Activated CD4-positive, CD25-positive, alpha-beta regulatory T cell (primary cell): ENCODE data around the gene ATP2B3.

Experiments used
- DNase-seq, 4 experiments: peaks; one replicate each; lab custom pipeline; 2025; lab: John Stamatoyannopoulos, UW

ATP2B3 gene

DNA sequence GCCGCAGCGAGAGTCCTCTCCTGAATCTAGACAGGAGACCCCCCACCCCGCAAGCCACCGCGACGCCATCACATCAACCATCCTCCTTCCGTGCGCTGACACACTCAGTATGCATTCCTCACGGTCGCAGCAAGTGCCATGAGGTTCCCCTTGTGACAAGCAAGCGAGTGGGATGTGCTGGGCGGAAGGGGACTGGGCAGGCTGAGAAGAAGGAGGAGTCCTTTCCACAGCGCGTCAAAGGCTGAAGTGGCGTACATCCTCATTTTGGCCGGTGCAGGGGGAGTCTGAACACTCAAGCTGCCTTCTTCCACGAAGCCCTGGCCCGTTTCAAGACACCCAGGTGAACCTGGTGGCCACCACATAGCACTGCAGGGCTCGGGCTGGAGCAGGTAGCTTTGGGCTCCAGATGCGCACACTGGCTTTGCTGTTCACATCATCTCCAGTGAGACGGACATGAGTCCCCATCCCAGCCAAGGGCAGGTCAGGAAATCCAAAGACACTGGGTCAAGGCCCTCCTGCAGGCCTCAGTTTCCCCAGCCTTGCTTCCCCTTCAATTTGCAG is 51.1 kb downstream of the ATP2B3 start:
- DNase-seq = no peak

DNA sequence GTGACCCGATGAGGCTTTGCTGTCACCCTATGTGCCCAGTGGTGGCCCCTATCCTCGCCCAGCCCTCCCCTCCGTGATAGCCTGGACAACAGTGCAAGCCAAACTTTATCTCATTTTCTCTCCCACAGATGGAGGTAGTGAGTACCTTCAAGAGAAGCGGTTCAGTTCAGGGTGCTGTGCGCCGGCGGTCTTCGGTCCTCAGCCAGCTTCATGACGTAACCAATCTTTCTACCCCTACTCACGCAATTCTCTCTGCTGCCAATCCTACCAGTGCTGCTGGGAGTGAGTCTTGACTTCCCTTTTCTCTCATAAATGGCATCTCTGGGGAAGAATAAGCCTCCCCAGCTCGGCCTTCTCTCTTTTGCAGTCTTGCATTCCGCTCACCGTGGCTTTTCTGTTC is 52.0 kb downstream of the ATP2B3 start:
- DNase-seq = no peak

DNA sequence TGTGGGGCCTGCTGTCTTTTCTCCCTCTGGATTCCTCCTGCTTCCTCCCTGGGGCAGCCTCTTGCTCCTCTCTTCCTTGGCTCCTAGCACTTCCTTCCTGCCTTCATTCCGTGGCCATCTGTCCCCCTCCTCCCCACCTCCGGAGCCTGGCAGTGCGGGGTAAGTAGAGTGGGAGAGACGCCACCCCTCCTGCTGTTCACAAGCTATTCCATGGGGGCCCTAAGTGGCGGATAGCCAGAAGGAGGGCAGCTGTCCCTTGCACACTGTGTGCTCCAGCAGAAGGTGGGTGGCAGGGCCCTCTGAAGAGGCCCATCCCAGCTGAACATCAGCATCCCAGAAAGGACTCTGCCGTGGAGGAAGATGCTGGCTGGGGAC is 54.1 kb downstream of the ATP2B3 start:
- no peak for DNase-seq

DNA sequence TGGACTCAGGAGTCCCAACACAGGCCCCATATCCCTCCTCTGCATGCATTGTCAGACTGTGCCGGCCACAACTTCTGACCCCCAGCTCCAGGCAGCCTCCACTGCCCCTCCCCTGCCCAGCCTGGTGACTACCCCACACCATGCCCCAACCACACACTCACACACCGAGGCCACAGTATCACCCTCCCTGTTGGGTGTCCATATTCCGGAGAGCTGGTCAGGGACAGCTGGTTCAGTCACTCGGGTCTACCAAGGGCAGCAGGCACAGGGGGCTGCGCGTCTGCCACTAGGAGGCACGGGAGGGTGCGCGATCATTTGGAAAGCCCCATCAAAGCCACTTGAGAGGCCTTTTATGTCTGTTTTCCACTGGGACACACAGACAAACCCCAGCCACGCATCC is 55.2 kb downstream of the ATP2B3 start:
- no peak for DNase-seq

DNA sequence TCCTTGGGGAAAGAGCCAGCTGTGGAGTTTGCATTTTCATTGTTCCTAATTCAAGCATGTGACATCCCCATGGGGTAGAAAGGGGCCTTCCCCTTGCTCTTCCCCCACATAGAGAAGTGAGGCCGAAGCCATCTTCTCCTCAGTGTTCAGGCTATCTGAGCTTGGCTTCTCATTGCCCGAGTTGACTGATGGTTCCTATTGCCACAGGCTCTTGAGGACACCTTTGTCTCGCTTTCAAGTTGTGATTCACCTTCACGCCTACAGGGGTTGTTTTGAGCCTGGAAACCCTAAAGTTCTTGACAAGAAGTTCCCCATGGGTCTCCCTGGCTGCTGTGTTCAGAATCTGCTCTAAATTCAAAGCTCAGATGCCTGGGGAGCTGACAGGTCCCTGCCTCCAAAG is 56.5 kb downstream of the ATP2B3 start:
- DNase-seq = no peak

DNA sequence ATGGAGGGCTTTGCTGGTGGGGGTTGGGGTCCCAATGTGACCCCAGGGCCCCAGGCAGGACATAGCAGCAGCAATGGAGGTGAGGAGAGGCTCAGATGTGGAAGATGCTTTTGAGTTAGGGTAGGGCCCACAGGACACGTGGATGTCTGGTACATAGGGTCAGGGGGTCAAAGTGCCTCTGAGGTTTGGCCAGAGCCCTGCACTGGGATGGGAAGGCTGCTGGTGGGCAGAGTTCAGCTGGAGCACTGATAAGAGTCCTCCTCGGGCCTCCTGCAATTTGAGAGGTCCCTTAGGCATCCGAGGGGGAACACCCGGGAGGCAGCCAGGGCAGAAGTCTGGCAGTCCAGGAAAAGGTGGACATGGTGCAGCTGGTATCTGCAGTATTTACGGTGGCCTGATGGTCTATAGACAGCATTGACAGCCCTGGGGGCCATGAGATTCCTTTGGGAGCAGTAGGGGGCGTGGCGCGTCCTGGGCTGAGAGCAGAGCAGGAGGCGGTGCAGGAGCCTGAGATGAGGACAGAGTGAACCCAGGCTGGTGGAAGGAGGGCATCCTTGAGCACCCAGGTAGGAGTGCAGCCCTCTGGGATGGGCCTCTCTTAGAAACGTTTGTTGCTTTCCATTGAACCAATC is 58.9 kb downstream of the ATP2B3 start:
- no peak for DNase-seq

DNA sequence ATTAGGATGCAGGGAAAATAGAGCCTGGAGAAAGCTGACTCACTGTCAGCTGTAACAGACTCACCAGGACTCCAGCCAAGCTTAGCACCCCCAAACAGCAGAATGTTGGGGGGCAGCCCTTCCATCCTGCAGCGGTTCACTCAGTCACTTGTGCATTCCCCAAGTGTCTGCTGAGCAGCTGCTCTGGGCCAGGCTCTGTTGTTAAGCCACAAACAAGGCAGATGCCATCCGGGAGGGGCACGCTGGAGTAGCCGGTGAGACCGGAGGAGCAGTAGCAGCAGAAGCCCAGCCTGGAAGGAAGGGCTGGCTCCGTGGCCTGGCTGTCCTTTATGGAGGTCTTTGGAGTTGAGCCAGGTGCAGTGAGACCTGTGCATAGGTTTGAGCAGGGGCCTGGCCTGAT is 59.5 kb downstream of the ATP2B3 start:
- no peak for DNase-seq

DNA sequence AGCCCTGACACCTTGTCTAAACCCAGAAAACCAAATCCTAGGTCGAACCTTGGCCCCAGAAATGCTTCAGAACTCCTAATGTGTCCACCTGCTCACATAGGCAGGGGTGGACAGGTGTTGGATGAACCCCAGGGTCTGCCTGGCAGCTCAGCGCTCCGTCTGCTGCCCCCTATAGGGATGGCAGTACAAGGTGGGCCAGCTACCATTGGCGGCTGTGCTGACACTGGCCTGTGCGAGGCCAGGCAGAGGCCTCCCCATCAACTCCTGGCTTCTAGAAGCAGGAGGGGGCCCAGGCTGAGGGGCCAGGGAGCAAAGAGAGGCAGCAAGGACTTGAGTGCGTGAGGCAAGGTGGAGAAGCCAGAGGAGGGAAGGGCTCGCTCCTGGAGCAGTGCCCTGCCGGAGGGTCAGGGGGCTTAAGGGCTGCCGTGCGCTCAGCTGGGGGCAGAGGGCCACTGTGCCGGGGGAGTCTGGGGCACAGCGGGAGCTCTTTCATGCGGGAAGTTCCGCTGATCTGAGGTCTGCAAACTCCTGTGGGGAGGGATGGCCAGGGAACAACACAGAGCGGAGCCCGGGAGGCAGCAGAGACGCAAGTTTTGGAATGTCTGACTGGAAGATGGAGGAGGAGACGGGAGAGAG is 60.9 kb downstream of the ATP2B3 start:
- no peak for DNase-seq

DNA sequence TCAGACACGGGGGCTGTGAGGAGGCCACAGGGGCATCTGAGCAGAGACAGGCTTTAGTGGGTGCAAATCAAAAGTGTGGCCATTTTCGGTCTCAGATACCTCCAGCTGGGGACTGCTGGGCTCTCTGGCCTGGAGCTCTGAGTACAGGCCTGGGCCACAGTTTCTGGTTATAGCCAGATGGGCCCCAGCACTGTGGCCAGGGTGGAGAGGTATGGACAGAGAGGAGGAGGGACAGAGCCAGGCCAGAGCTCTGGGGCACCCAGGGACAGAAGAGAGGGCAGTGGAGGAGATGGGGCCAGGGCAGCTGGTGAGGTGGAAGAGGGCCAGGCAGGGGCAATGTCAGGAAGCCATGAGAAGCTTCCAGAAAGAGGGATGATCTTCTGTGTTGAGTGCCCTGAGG is 61.4 kb downstream of the ATP2B3 start:
- DNase-seq = no peak

DNA sequence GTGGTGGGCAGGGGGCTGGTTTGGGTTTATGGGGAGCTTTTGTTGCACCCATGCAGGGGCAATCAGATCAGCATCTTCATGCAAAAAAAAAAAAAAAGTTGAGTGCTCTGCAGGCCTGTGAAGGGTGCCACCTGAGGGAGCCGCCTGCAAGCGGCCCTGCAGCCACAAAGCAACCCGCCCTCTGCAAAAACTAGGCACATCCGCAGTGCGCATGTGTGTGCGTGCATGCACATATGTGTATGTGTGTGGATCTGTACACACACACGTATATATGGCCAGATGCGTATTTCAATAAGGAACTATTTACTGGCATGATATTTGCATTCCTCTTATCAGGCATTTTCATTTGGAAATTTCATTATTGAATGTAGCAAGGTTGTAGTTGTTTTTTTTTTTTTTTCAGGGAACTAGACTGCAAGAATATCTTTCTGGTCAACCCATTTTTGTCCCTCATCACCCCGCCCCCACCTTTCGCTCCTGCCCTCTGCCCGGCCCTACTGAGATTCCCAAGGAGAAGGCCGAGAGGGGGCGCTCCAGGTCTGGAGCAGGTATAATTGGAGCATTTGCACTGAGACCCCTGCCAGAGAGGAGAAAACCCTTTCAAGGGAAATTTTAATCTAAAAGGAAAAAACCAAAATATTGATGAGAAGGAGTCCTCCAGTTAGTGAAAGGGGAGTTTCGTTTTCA is 63.4 kb downstream of the ATP2B3 start:
- DNase-seq = no peak

DNA sequence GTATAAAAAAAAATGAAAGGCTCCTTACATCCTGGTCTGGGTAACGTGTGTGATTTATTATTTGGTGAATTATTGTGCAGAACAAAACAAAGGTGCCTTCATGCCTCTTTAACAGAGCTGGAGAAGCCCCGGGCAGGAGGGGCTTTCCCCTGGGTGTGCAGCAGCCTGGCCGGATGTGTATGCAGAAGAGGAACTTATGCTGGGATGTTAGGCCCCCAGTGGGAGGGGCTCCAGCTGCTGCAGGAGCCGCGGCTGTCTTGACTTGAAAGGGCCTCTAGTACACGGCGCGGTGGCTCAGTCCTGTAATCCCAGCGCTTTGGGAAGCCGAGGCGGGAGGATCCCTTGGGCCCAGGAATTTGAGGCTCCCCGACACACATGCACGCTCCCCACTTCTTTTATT is 65.5 kb downstream of the ATP2B3 start:
- DNase-seq = peak; percentile 9 to 40 (median 22)

DNA sequence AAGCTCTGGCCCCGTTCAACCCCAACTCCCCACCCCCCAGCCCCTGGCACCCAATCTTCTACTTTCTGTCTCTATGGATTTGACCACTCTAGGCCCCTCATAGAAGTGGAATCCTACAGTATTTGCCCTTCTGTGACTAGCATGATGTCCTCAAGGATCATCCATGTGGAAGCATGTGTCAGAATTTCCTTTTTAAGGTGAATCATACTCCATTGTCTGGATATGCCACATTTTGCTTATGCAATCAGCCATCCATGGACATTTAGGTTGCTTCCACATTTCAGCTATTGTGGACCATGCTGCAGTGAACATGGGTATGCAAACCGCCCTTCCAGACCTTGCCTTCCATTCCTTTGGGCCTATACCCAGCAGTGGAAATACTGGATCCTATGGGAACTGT is 66.0 kb downstream of the ATP2B3 start:
- DNase-seq = no peak

DNA sequence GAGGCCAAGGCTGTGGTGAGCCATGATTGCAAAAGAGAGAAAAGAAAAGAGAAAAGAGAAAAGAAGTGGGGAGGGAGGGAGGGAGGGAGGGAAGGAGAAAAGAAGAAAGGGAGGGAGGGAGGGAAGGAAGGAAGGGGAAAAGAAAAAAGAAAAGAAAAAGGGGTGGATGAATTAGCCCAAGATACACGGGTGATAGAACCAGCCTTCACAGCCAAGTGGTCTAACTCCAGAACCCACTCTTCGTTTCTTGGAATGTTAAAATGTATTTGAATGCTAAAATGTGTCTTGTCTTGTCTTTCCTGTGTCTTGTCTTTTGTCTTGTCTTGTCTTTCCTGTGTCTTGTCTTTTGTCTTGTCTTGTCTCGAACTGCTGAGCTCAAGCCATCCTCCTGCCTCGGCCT is 68.4 kb downstream of the ATP2B3 start:
- no peak for DNase-seq

DNA sequence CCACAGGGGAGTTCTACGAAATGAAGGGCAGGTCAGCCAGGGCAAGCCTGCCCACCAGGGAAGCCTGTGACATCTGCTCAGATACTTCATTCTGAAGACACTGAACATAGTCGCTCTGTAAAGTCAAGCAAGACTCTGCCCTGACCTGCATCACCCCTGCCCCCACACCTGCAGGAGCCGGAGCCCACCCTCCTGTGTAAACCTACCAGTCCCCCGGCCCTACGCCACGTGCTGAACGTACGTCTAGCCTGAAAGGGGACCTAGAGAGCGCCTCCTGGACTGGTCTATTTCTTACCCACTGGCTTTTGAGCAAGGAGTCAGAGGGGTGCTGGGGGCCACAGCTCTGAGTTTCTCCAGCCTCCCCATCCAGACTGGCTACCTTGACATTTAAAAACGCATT is 69.9 kb downstream of the ATP2B3 start:
- DNase-seq = no peak

DNA sequence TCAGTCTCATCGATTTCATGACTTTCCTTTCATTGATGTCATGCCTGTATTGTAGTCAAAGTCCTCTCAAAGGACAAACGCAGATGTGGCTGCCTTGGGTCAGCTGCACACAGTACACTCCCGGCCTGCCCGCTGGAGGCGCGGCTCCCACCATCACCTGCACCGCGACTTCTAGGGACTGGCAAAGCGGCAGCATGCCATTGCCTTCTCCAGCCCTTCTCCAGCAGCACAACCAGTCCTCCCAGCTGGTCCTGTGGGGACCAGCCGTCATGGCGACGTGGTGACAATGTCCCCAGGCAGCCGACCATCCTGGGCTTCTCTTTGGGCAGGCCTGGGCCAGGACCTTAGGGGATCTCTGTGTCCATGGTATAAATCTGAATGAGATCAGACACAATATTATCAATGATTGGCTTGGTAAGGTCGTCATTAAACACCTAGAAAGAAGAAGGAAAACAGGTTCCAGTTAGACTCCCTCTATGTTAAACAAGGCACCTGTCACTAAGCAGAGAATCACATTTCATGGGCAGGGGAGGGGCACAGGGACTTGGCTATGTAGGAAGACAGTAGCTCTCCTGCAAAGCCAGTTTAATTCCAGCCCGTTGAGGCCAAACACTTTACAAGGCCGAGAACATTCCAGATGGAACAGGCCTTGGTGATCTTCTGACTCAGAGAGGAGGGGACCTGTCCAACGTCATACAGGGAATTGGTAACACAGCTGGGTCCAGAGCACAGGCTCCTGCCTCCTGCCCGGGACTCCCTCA is 70.8 kb downstream of the ATP2B3 start:
- no peak for DNase-seq

DNA sequence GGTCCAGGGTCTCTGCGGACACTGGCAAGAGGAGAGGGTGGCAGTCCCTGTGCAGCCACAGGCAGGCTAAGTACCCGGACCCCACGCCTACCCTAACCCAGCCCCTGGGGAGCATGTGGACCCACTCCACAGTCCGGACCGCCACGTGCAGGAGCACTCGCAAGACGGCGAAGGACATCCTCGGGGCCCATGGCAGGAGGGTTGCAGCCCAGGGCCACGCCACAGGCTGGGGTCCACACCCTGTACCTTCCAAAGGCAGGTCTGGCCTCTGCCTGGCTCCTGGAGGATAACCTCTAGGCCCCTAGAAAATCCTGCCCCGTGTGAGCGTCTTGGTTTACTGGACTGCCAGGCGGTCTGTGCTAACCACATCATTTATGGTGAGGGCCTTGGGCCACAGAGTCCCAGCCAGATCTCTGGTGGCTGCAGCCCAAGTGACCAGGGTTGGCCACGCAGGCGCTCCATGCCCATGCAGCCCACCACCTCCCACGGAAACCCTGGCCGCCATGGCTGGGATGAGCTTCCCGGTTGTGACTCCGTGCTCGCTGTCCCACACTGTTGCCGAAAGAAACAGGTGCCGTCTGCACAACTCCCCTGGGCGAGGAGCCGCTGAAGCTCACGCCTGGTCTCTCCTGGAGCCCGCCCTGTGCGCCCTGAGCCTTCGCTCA is 71.5 kb downstream of the ATP2B3 start:
- DNase-seq = no peak

DNA sequence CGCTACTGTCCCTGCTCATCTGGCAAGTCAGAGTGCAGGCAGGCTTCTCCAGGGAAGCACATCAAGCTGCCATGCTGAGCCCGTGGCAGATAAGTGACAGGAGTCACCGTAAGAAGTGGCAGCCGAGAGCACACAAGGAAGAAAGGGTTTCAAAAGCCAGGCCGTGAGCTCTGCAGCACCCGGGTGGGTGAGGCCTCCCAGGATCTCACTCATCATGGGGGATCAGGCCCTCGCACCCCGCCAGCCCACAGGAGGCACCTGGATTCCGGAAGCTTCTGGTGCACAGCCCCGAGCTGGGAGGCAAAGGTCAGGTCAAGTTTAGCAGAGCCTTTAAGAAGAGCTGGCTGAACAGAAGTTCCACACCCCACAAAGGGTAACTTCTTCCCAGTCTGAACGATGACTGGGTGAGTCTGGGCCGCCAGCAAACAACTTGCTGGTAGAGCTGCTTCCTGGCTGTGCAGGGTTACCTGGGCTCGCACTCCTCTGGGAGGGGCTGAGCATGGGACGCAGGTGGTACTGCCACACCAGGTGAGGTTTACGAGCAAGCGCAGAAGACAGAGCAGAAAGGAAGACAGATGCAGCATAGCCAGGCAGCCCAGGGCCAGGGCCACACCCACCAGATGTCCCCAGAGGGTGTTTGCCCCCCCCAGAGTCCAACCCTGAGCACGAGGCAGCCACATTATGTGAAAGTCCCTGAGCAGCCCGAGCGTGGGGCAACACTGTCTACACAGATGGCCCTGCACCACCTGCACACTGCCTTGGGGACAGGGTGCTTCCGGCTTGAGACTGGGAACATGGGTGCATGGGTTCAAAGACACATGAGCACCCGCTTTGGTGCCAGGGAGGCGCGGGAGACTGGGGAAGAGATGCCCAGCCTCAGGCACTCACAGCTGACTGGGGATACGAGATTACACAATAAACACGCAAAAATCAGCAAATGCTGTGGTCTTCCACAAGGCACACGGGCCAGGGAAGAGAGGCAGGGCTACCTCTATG is 73.8 kb downstream of the ATP2B3 start:
- no peak for DNase-seq

DNA sequence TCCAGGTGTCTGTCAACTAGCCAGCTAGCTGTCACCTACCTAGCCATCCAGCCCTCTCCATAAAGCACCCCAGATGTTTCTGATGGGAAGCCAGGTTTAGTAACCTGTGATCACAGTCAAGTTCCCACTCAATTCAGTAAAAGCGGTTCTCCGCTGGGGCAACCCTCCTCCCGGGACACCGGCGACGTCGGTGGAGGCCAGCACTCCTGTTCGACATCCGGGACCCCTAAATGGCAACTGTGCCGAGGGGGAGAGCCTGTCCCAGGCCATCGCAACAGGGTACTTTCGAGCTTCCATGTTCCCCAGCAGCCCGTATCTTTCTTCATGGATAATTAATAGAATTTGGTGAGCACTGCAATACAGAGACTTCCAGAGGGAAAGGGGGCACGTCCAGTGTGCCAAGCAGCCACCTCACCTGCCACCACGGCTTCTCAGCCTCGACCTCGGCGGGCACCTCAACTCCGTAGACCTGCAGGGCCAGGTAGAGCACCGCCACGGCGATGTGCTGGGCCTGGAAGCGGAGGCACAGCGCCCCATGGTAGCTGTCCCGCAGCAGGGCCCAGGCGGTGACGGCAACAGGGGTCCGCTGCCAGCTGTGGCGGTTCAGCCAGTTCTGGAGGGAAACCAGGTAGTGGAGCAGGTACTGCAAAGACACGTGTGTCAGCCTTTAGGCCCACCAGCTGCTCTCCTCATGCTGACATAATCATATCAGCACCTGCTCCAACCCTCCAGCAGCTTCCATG is 74.8 kb downstream of the ATP2B3 start:
- DNase-seq = no peak

DNA sequence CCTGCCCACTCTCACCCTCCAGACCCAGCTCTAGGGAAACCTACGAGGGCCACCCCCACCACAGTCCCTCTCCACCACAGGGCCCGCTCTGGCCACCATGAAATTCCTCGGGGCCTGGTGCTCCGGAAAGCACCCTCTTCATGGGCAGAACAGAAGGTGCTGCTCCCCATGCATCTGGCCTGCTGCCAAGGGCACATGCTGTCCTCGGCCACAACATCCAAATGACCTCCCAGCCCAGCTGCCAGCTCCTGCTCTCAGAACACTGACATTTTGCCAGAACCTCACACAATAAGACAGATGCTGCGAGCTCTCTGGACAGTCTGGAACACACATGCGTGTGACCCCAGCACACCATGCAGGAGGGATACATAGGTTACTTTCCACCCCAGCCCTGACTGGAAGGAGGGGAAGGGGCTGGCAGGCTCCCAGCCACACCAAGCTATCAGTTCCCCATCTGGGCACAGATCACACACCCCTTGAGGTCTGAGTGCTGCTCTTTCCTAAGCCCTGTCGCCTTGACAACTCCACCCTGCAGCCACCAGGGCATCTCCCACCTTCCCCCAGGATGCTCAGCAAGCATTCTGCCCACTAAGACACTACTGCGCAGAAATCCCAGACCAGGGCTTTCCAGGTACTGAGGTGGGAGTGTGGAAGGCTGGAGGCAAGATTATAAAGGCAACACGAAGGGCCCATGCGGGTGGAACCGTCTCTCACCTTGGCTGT is 75.7 kb downstream of the ATP2B3 start:
- no peak for DNase-seq
